ENCODE data around the gene GRM8. TPM values are rescaled to one million over a fixed set of nuclear protein-coding genes. Genes with fewer than 3 reads are reported as not detected.

The GRM8 gene
- total RNA-seq, 1 donor from 2014 or later, result 7.8 TPM

- TF ChIP-seq, protein P1, sequence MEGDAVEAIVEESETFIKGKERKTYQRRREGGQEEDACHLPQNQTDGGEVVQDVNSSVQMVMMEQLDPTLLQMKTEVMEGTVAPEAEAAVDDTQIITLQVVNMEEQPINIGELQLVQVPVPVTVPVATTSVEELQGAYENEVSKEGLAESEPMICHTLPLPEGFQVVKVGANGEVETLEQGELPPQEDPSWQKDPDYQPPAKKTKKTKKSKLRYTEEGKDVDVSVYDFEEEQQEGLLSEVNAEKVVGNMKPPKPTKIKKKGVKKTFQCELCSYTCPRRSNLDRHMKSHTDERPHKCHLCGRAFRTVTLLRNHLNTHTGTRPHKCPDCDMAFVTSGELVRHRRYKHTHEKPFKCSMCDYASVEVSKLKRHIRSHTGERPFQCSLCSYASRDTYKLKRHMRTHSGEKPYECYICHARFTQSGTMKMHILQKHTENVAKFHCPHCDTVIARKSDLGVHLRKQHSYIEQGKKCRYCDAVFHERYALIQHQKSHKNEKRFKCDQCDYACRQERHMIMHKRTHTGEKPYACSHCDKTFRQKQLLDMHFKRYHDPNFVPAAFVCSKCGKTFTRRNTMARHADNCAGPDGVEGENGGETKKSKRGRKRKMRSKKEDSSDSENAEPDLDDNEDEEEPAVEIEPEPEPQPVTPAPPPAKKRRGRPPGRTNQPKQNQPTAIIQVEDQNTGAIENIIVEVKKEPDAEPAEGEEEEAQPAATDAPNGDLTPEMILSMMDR (IDR thresholded peaks at IDR 0.05; ENCODE audit: partially characterized antibody, unreplicated experiment), result no peak
- Mint-ChIP-seq H3K36me3 (ENCODE audit: unreplicated experiment) (no peaks in the 10 kb centered on the region), H3K27me3 (ENCODE audit: unreplicated experiment) (peaks cover 2% of the 10 kb centered on the region), H3K27ac (ENCODE audit: unreplicated experiment) (no peak overlapping the region), H3K4me1 (ENCODE audit: low read depth, unreplicated experiment) (no peaks in the 10 kb centered on the region), H3K9me3 (ENCODE audit: unreplicated experiment) (no peaks in the 10 kb centered on the region), H3K4me3 (ENCODE audit: unreplicated experiment) (no peak overlapping the region)
- DNase-seq, result no peak
These were observed 133.2 kb downstream of the GRM8 start for GRCh38 chr7:127119517-127119916.

- no peak overlapping the region for H3K27ac Mint-ChIP-seq (ENCODE audit: unreplicated experiment)
- TF ChIP-seq, protein P1 (IDR thresholded peaks at IDR 0.05; ENCODE audit: partially characterized antibody, unreplicated experiment), result no peak
- peaks cover 4% of the 10 kb centered on the region for H3K27me3 Mint-ChIP-seq (ENCODE audit: unreplicated experiment)
These were observed 137.9 kb downstream of the GRM8 start for GRCh38 chr7:127114742-127115265.

DNA sequence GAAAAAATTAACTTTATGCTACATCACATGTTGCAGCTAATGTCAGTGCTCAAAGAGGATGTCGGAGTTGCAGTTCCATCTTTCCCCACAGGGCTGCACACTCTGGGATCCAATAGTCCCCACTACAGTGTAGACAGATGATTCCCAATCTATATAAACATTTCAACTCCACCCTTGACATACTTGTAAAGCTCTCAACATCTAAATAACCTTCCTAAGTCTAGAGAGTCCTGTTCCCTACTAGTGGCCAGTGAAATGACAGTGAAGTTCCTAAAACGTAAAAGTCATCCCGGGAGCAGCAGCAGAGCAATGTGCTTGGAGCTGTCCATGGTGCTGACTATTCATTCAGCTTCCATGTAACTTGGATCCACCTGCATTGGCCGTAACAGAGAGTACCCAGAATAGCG, 145.1 kb downstream of the GRM8 start:
- H3K27me3 Mint-ChIP-seq (ENCODE audit: unreplicated experiment), result peaks cover 6% of the 10 kb centered on the region
- H3K27ac Mint-ChIP-seq (ENCODE audit: unreplicated experiment), result no peak overlapping the region
- H3K36me3 Mint-ChIP-seq (ENCODE audit: unreplicated experiment), result peaks cover 5% of the 10 kb centered on the region
- peaks cover 11% of the 10 kb centered on the region for H3K4me1 Mint-ChIP-seq (ENCODE audit: low read depth, unreplicated experiment)
- TF ChIP-seq, protein P1 (IDR thresholded peaks at IDR 0.05; ENCODE audit: partially characterized antibody, unreplicated experiment), result peak; percentile 86
- H3K4me3 Mint-ChIP-seq (ENCODE audit: unreplicated experiment), result no peak overlapping the region
- peak; percentile 53 for DNase-seq
- H3K9me3 Mint-ChIP-seq (ENCODE audit: unreplicated experiment), result peaks cover 5% of the 10 kb centered on the region

More at GRCh38 chr7:127114742-127115265, 137.9 kb downstream of the GRM8 start:
- Mint-ChIP-seq H3K36me3 (ENCODE audit: unreplicated experiment) (peaks cover 5% of the 10 kb centered on the region), H3K4me1 (ENCODE audit: low read depth, unreplicated experiment) (no peaks in the 10 kb centered on the region), H3K9me3 (ENCODE audit: unreplicated experiment) (peaks cover 2% of the 10 kb centered on the region), H3K4me3 (ENCODE audit: unreplicated experiment) (no peak overlapping the region)
- no peak for DNase-seq

DNA sequence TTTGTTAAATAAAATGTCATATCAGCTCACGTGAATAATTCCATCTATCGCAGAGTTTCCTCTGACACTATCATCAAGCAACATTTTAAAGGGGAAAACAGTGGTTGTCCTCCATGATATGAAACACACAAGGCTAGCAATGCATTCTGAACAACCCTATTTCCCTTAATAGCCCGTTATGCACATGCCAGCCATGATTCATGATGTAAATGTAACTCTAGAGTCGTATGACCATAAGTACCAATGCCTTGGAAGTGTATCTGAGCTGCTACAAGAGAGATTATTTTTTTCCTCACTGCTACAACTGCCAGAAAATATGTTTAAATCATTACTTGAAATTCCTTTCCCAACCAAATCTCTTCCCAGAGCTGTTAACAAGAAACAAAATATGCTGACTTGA, 159.4 kb downstream of the GRM8 start:
- Mint-ChIP-seq H3K27ac (ENCODE audit: unreplicated experiment) (no peak overlapping the region), H3K27me3 (ENCODE audit: unreplicated experiment) (no peaks in the 10 kb centered on the region), H3K4me1 (ENCODE audit: low read depth, unreplicated experiment) (peaks cover 3% of the 10 kb centered on the region), H3K4me3 (ENCODE audit: unreplicated experiment) (no peak overlapping the region), H3K9me3 (ENCODE audit: unreplicated experiment) (no peaks in the 10 kb centered on the region), H3K36me3 (ENCODE audit: unreplicated experiment) (peaks cover 5% of the 10 kb centered on the region)
- DNase-seq, result no peak
- TF ChIP-seq, protein P1 (IDR thresholded peaks at IDR 0.05; ENCODE audit: partially characterized antibody, unreplicated experiment), result no peak

GRCh38 chr7:127091620-127092019, 161.1 kb downstream of the GRM8 start:
- no peak overlapping the region for H3K27ac Mint-ChIP-seq (ENCODE audit: unreplicated experiment)
- no peaks in the 10 kb centered on the region for H3K9me3 Mint-ChIP-seq (ENCODE audit: unreplicated experiment)
- no peak overlapping the region for H3K4me3 Mint-ChIP-seq (ENCODE audit: unreplicated experiment)
- peaks cover 5% of the 10 kb centered on the region for H3K36me3 Mint-ChIP-seq (ENCODE audit: unreplicated experiment)
- H3K27me3 Mint-ChIP-seq (ENCODE audit: unreplicated experiment), result no peaks in the 10 kb centered on the region
- H3K4me1 Mint-ChIP-seq (ENCODE audit: low read depth, unreplicated experiment), result peaks cover 3% of the 10 kb centered on the region
- DNase-seq, result no peak
- TF ChIP-seq, protein P1 (IDR thresholded peaks at IDR 0.05; ENCODE audit: partially characterized antibody, unreplicated experiment), result no peak
